Hepatocyte (in vitro differentiated cells): ENCODE data around the gene RSL1D1. TPM values are rescaled to one million over a fixed set of nuclear protein-coding genes. Genes with fewer than 3 reads are reported as not detected.

Experiments
- DNase-seq: peaks from one replicate; pipeline ENCODE4 v3.0.0-alpha.2; 2016; ENCODE audit warnings: low spot score
- H2AFZ ChIP-seq: fragments of 200-600 bp; sonication (generic); 2 replicates; pipeline ENCODE4 v1.6.0; 2016; ENCODE audit warnings: antibody characterized with exemption, mild to moderate bottlenecking
- H3K27ac ChIP-seq: fragments of 200-600 bp; sonication (generic); 2 replicates; pipeline ENCODE4 v1.5.1; 2016; ENCODE audit warnings: mild to moderate bottlenecking
- H3K27me3 ChIP-seq: fragments of 200-600 bp; sonication (generic); 2 replicates; pipeline ENCODE4 v1.6.1; 2016
- H3K36me3 ChIP-seq: fragments of 200-600 bp; sonication (generic); replicated peaks from 2 replicates; pipeline ENCODE4 v1.5.1; 2016; ENCODE audit warnings: low read depth; ENCODE audit not compliant: insufficient read depth
- H3K4me1 ChIP-seq: fragments of 200-600 bp; sonication (generic); 2 replicates; pipeline ENCODE4 v1.5.1; 2016; ENCODE audit warnings: mild to moderate bottlenecking, moderate library complexity; ENCODE audit not compliant: insufficient read depth
- H3K4me2 ChIP-seq: fragments of 200-600 bp; sonication (generic); 2 replicates; pipeline ENCODE4 v1.6.0; 2016
- H3K4me3 ChIP-seq: fragments of 200-600 bp; sonication (generic); 2 replicates; pipeline ENCODE4 v1.5.1; 2016; ENCODE audit warnings: mild to moderate bottlenecking
- H3K79me2 ChIP-seq: fragments of 200-600 bp; sonication (generic); 2 replicates; pipeline ENCODE4 v1.6.0; 2017; ENCODE audit warnings: mild to moderate bottlenecking
- H3K9me2 ChIP-seq: fragments of 200-600 bp; sonication (generic); replicated peaks from 2 replicates; pipeline ENCODE4 v1.6.0; 2017; ENCODE audit warnings: mild to moderate bottlenecking; ENCODE audit not compliant: insufficient read depth
- H3K9me3 ChIP-seq: fragments of 200-600 bp; sonication (generic); 2 replicates; pipeline ENCODE4 v1.5.1; 2016; ENCODE audit warnings: low read depth, mild to moderate bottlenecking
- H4K20me1 ChIP-seq: fragments of 200-600 bp; sonication (generic); 2 replicates; pipeline ENCODE4 v1.6.0; 2016; ENCODE audit warnings: mild to moderate bottlenecking; ENCODE audit not compliant: insufficient read depth, poor library complexity, severe bottlenecking
- CTCF ChIP-seq: fragments of 200-600 bp; sonication (generic); IDR thresholded peaks from 2 replicates; pipeline ENCODE4 v1.5.1; 2016; ENCODE audit warnings: antibody characterized with exemption, mild to moderate bottlenecking; ENCODE audit not compliant: poor library complexity
- EZH2 ChIP-seq: fragments of 200-600 bp; sonication (generic); IDR thresholded peaks from 2 replicates; pipeline ENCODE4 v1.6.1; 2016; ENCODE audit warnings: antibody characterized with exemption, mild to moderate bottlenecking, borderline replicate concordance
- EZH2phosphoT487 ChIP-seq: fragments of 200-600 bp; sonication (generic); IDR thresholded peaks from one replicate; pipeline ENCODE4 v1.6.1; 2018; ENCODE audit warnings: antibody characterized with exemption, mild to moderate bottlenecking, low read depth, moderate library complexity; ENCODE audit not compliant: unreplicated experiment, severe bottlenecking
- WGBS: methylation state at CpG from one replicate; pipeline ENCODE4 v1.1.6; 2016; ENCODE audit warnings: low lambda C conversion rate; ENCODE audit errors: missing lambda C conversion rate; 5-methylcytosine and 5-hydroxymethylcytosine counted together
- polyA plus RNA-seq: library from polyadenylated mRNA; unstranded; fragments of >200 nt; fragmentation: Nextera tagmentation; extraction: Ambion mirVana; gene quantifications from 2 replicates; pipeline ENCODE4 v1.2.1, GENCODE V29; 2016
- total RNA-seq: library from RNA; depleted of rRNA; stranded (reverse); fragments of >200 nt; gene quantifications from 2 replicates; pipeline ENCODE4 v1.2.3, GENCODE V29; 2014

The RSL1D1 gene
- total and polyA plus RNA-seq, 2 experiments from 2014 or later: 138 TPM

DNA sequence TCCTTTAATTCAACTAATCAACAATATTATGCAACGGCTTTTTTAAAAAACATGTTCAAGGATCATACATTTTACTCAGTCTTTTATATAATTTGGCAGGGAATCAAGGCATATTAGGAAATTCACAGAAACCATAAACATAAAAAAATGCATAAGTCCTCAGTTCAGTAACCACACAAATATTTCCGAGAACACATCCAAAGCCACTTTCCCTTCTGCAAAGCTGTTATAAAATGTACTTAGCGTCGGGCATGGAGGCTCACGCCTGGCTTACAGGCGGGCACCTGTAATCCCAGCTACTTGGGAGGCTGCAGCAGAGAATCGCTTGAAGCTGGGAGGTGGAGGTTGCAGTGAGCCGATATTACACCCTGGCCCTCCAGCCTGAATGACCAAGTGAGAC lies 44.6 kb downstream of the RSL1D1 start:
- TF ChIP-seq EZH2phosphoT487: no peak
- TF ChIP-seq EZH2: no peak
- no peak for TF ChIP-seq CTCF
- H3K4me1 ChIP-seq: no peaks in the 10 kb centered on the region
- H3K36me3 ChIP-seq: no peaks in the 10 kb centered on the region
- H3K9me2 ChIP-seq: no peaks in the 10 kb centered on the region
- no peaks in the 10 kb centered on the region for H3K27me3 ChIP-seq
- H3K4me3 ChIP-seq: no peak overlapping the region
- no peaks in the 10 kb centered on the region for H3K9me3 ChIP-seq
- WGBS: 77% methylated on average over 8 of the region's 8 CpGs
- no peak for DNase-seq
- no peaks in the 10 kb centered on the region for H4K20me1 ChIP-seq
- H3K4me2 ChIP-seq: no peak overlapping the region
- H3K27ac ChIP-seq: no peak overlapping the region
- no peaks in the 10 kb centered on the region for H3K79me2 ChIP-seq
- H2AFZ ChIP-seq: no peak overlapping the region

DNA sequence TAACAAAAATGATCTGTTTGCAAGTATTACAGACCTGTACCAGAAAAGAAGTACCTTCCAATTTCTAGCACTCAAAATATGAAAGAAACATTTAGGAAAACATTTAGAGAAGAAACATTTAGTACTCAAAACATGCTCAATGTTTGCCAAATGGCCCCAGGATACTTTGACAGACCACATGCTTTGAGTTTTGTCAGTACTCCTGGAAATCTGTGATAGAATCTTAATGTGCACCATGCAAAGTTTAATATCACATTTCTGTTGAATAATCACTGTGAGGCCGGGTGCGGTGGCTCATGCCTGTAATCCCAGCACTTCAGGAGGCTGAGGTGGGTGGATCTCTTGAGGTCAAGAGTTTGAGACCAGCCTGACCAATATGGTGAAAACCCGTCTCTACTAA lies 45.8 kb downstream of the RSL1D1 start:
- Histone ChIP-seq H4K20me1 (no peaks in the 10 kb centered on the region), H3K4me2 (no peak overlapping the region), H3K27me3 (no peaks in the 10 kb centered on the region), H3K9me2 (no peaks in the 10 kb centered on the region), H3K9me3 (no peaks in the 10 kb centered on the region), H3K4me1 (no peaks in the 10 kb centered on the region), H2AFZ (no peak overlapping the region), H3K4me3 (no peak overlapping the region), H3K79me2 (peaks cover 3% of the 10 kb centered on the region), H3K36me3 (no peaks in the 10 kb centered on the region), H3K27ac (no peak overlapping the region)
- TF ChIP-seq EZH2: no peak
- TF ChIP-seq EZH2phosphoT487: no peak
- no peak for TF ChIP-seq CTCF
- 85% methylated on average over 3 of the region's 3 CpGs for WGBS
- no peak for DNase-seq

DNA sequence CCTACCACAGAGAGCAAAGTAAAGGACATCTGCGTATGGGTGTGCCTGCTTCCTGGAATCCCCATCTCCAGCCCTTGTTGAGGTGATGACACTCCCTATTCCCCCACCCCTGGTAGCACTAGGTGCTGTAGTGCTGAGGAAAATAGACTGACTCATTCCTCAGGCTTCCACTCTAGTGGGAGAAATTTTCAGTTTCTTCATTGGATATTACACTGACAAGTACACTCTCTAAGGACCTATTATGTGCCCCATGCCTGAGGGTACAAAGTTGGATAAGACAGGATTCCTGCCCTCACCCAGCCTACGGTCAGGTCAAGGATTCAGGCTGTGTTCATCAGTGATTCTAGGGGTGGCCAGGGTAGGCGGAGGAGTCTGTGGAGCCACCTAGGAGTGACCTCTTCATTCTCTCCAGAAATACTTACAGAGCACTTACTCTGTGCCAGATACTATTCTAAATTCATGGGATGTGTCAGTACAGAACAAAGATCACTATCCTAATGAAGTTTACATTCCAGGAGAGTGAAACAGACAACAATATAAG lies 49.8 kb downstream of the RSL1D1 start:
- H4K20me1 ChIP-seq: no peaks in the 10 kb centered on the region
- H2AFZ ChIP-seq: no peak overlapping the region
- no peak overlapping the region for H3K27ac ChIP-seq
- TF ChIP-seq CTCF: no peak
- TF ChIP-seq EZH2phosphoT487: no peak
- no peak for TF ChIP-seq EZH2
- H3K9me3 ChIP-seq: no peaks in the 10 kb centered on the region
- no peaks in the 10 kb centered on the region for H3K36me3 ChIP-seq
- no peaks in the 10 kb centered on the region for H3K27me3 ChIP-seq
- no peak overlapping the region for H3K4me2 ChIP-seq
- no peaks in the 10 kb centered on the region for H3K9me2 ChIP-seq
- 78% methylated on average over 3 of the region's 3 CpGs for WGBS
- H3K4me1 ChIP-seq: peaks cover 12% of the 10 kb centered on the region
- H3K4me3 ChIP-seq: no peak overlapping the region
- DNase-seq: no peak
- H3K79me2 ChIP-seq: peaks cover 31% of the 10 kb centered on the region

DNA sequence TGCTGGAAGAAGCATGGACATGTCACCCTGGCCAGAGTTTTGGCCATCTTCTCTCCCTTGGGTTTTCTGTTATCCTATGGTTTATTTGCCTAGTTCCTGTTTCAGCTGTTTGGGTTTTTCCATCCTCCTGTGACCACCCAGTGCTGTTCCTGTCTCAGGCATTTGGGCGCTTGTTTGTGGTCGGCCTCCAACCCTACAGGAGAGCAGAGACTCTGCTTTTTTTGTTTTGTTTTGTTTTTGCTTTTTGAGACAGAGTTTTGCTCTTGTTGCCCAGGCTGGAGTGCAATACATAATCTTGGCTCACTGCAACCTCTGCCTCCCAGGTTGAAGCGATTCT lies 51.0 kb downstream of the RSL1D1 start:
- 94% methylated on average over 3 of the region's 3 CpGs for WGBS
- no peak overlapping the region for H3K4me2 ChIP-seq
- no peak for DNase-seq
- H3K9me3 ChIP-seq: no peaks in the 10 kb centered on the region
- H3K4me3 ChIP-seq: no peak overlapping the region
- peaks cover 19% of the 10 kb centered on the region for H3K4me1 ChIP-seq
- H4K20me1 ChIP-seq: no peaks in the 10 kb centered on the region
- H3K36me3 ChIP-seq: no peaks in the 10 kb centered on the region
- H3K27ac ChIP-seq: no peak overlapping the region
- H2AFZ ChIP-seq: no peak overlapping the region
- no peaks in the 10 kb centered on the region for H3K27me3 ChIP-seq
- H3K9me2 ChIP-seq: no peaks in the 10 kb centered on the region
- TF ChIP-seq CTCF (no peak), EZH2phosphoT487 (no peak), EZH2 (no peak)
- peaks cover 43% of the 10 kb centered on the region for H3K79me2 ChIP-seq
